ENCODE data around the gene GP2. TPM values are rescaled to one million over a fixed set of nuclear protein-coding genes. Genes with fewer than 3 reads are reported as not detected.

Gene GP2
- total RNA-seq, 3 donors from 2014 or later, result 1.3 to 1.9 TPM; not detected in 1

DNA sequence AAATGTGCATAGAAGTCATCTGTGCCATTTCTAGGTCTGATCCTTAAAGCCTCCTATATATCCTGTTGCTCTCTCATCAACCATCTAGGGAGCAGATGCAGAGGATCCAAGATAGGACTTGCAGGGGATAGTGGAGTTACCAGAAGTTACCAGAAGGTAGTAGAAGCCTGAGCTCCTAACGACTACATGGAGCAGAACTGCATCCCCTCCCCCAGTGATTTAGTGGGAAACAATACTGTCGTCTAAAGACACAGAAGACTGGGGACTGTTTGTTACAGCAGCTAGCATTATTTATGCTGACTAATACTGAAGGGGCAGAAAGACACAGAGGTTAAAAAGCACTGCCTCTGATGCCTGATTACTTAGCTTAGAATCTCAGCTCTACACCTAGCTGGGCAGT lies 15.8 kb downstream of the GP2 start:
- H3K4me3 ChIP-seq, result no peak overlapping the region
- no peaks in the 10 kb centered on the region for H3K4me1 ChIP-seq
- H3K27me3 ChIP-seq, result no peaks in the 10 kb centered on the region
- no peak for TF ChIP-seq POLR2AphosphoS5 (IDR thresholded peaks at IDR 0.05)
- no peak for TF ChIP-seq POLR2A (IDR thresholded peaks at IDR 0.05)
- TF ChIP-seq, protein P1, sequence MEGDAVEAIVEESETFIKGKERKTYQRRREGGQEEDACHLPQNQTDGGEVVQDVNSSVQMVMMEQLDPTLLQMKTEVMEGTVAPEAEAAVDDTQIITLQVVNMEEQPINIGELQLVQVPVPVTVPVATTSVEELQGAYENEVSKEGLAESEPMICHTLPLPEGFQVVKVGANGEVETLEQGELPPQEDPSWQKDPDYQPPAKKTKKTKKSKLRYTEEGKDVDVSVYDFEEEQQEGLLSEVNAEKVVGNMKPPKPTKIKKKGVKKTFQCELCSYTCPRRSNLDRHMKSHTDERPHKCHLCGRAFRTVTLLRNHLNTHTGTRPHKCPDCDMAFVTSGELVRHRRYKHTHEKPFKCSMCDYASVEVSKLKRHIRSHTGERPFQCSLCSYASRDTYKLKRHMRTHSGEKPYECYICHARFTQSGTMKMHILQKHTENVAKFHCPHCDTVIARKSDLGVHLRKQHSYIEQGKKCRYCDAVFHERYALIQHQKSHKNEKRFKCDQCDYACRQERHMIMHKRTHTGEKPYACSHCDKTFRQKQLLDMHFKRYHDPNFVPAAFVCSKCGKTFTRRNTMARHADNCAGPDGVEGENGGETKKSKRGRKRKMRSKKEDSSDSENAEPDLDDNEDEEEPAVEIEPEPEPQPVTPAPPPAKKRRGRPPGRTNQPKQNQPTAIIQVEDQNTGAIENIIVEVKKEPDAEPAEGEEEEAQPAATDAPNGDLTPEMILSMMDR (IDR thresholded peaks at IDR 0.05), result no peak
- DNase-seq (ENCODE audit: low spot score in 2 of 2), result no peak
- no peak overlapping the region for H3K27ac ChIP-seq
- H3K36me3 ChIP-seq, result no peaks in the 10 kb centered on the region
- no peaks in the 10 kb centered on the region for H3K9me3 ChIP-seq
- intact Hi-C loops (cut with DNase I; ENCODE audit: low total_unique reads), result no loop called here

DNA sequence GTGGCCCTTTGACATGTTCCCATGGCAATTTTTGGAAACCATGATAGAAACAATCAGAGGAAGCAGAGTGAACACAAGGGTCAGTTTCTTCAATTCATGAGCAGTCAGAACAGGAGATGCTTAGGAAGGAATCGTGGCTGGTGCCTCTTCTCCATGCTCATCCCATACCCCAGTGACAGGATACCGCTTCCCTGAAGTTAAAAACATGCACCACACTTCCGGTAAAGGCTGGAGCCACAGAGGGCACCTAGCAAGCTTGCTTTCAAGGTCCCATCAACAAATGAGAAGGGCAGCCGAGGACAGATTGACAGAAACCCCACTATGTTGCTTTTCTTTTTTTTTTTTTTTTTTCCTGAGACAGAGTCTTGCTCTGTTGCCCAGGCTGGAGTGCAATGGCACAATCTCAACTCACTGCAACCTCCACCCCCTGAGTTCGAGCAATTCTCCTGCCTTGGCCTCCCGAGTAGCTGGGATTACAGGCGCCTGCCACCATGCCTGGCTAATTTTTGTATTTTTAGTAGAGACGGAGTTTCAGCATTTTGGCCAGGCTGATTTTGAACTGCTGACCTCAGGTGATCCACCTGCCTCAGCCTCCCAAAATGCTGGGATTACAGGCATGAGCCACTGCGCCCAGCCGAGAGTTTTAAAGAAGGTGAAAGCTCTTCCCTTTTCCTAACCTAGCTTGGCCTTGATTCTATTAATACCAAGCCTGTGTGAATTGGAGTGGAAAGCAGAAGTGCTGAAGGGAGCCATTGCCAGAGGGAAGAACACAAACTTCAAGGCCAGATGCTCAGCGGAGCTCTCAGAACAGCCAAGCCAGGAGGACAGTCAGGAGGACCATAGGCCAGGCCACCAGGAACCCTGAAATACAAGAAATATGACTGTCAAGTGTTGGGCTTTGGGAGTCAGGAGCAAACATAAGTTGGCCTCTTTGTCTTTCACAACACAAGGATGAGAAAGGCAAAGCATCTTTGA lies 16.6 kb downstream of the GP2 start:
- DNase-seq (ENCODE audit: low spot score in 2 of 2), result no peak
- no peak overlapping the region for H3K27ac ChIP-seq
- H3K9me3 ChIP-seq, result no peaks in the 10 kb centered on the region
- no peaks in the 10 kb centered on the region for H3K36me3 ChIP-seq
- no peak for TF ChIP-seq POLR2AphosphoS5 (IDR thresholded peaks at IDR 0.05)
- no peak for TF ChIP-seq POLR2A (IDR thresholded peaks at IDR 0.05)
- TF ChIP-seq, protein P1 (IDR thresholded peaks at IDR 0.05), result no peak
- intact Hi-C loops (cut with DNase I; ENCODE audit: low total_unique reads), result no loop called here
- no peaks in the 10 kb centered on the region for H3K27me3 ChIP-seq
- H3K4me3 ChIP-seq, result no peak overlapping the region
- no peaks in the 10 kb centered on the region for H3K4me1 ChIP-seq

DNA sequence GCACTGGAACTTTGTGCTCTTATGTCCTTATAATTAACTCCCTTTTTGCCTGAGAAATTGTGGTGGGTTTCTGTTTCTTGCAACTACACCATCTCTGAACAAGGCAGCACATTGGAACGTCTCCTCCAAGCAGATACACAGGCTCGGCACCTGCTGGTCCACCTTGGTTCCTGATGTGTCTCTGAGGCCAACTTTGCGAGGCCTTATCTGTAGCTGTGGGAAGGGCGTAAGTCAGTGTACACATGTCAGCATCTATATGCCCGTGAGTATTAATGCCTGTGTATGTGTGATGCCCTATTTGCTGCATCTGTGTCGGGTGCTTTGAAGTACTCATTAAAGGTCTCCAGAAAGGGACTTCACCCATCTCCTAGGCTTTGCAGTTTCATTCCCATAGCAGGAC lies 17.5 kb downstream of the GP2 start:
- DNase-seq (ENCODE audit: low spot score in 2 of 2), result no peak
- H3K4me3 ChIP-seq, result no peak overlapping the region
- H3K36me3 ChIP-seq, result no peaks in the 10 kb centered on the region
- no peaks in the 10 kb centered on the region for H3K9me3 ChIP-seq
- intact Hi-C loops (cut with DNase I; ENCODE audit: low total_unique reads), result no loop called here
- TF ChIP-seq POLR2A (IDR thresholded peaks at IDR 0.05), result no peak
- TF ChIP-seq, protein P1 (IDR thresholded peaks at IDR 0.05), result no peak
- TF ChIP-seq POLR2AphosphoS5 (IDR thresholded peaks at IDR 0.05), result no peak
- no peaks in the 10 kb centered on the region for H3K4me1 ChIP-seq
- H3K27me3 ChIP-seq, result no peaks in the 10 kb centered on the region
- no peak overlapping the region for H3K27ac ChIP-seq

DNA sequence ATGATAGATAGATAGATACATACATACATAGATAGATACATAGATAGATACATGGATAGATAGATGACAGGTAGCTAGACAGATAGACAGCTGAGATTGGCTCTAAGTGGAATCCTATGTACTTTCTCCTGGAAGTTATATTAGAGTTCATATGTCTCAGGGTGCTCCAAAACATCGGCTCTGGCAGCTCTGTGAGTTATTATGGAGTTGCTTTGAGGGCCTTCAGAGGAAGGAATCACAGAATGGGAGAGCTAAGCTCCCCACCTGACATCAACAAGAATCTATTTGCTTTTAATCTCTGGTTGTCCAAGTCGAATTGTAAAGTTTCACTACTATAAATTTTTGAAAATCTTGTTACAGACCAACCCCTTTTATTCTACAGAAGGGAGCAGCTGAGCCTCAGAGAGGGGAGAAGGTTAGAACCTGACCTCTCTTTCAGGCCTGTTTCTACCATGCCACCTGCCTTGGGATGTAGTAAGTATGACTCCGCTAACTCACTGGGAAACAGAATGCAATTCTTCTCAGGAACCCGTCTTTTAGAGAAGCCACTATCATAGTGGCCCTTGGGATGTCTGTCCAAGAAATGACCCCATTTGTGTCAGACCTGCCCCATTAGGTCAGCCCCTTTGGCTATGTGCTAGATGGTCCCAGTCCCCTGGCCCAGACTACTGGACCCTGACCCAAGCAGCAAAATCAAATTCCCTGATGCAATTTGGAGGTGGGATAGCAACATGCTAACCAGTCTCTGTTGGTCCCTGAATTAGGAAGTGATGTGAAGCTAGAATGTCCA lies 18.3 kb downstream of the GP2 start:
- Histone ChIP-seq H3K36me3 (no peaks in the 10 kb centered on the region), H3K9me3 (no peaks in the 10 kb centered on the region), H3K4me1 (no peaks in the 10 kb centered on the region), H3K27me3 (no peaks in the 10 kb centered on the region), H3K27ac (no peak overlapping the region), H3K4me3 (no peak overlapping the region)
- intact Hi-C loops (cut with DNase I; ENCODE audit: low total_unique reads), result no loop called here
- TF ChIP-seq POLR2A (IDR thresholded peaks at IDR 0.05) (no peak), POLR2AphosphoS5 (IDR thresholded peaks at IDR 0.05) (no peak)
- TF ChIP-seq, protein P1 (IDR thresholded peaks at IDR 0.05), result no peak
- DNase-seq (ENCODE audit: low spot score in 2 of 2), result no peak

DNA sequence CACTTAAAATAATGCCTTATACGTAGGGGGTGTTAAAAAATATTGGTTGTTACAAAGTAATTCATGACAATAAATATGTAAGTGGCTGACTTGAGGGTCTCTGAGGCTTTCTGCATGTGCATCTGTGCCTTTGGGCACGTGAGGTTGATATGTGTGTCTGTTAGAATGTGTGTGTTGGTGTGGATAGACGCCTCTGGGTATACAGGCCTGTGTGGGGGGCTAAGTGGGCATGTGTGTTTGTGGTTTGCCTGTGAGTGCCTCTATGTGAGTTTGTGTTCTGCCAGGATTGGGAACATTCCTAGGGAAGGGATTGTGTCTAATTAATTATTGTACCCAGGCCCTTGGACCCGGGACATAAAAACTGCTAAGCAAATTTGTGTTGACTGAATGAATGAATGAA lies 19.0 kb downstream of the GP2 start:
- no peak for DNase-seq (ENCODE audit: low spot score in 2 of 2)
- intact Hi-C loops (cut with DNase I; ENCODE audit: low total_unique reads), result no loop called here
- Histone ChIP-seq H3K27ac (no peak overlapping the region), H3K36me3 (no peaks in the 10 kb centered on the region), H3K9me3 (no peaks in the 10 kb centered on the region), H3K27me3 (no peaks in the 10 kb centered on the region), H3K4me1 (no peaks in the 10 kb centered on the region), H3K4me3 (no peak overlapping the region)
- no peak for TF ChIP-seq POLR2AphosphoS5 (IDR thresholded peaks at IDR 0.05)
- TF ChIP-seq, protein P1 (IDR thresholded peaks at IDR 0.05), result no peak
- TF ChIP-seq POLR2A (IDR thresholded peaks at IDR 0.05), result no peak
